ENCODE measurements around the gene TMEM50B.

DNA sequence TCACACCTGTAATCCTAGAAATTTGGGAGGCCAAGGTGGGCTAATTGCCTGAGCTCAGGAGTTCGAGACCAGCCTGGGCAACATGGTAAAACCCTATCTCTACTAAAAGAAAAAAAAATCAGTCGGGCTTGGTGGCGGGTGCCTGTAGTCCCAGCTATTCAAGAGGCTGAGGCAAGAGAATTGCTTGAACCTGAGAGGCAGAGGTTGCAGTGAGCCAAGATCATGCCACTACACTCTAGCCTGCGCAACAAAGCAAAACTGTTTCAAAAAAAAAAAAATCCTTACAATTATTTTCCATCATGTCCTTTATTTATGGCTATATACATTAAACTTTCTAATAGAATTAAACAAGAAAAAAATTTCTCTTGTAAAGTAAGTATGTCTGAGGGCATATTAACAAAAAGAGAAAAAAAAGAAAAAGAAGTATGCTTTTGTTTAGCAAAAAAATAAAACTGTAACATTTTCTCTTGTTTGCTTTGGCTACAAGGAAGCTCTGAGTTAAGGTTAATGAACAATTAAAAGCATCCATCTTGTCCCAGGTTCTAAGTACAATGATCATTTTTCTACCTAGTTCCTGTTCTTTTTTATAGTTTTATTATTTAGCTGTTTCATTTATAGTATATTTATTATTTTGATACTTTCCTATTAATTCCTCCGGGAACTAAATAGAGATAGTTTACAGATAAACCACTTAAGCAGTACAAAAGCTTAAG is 18.1 kb downstream of the TMEM50B start:
- TF ChIP-seq, protein P1, sequence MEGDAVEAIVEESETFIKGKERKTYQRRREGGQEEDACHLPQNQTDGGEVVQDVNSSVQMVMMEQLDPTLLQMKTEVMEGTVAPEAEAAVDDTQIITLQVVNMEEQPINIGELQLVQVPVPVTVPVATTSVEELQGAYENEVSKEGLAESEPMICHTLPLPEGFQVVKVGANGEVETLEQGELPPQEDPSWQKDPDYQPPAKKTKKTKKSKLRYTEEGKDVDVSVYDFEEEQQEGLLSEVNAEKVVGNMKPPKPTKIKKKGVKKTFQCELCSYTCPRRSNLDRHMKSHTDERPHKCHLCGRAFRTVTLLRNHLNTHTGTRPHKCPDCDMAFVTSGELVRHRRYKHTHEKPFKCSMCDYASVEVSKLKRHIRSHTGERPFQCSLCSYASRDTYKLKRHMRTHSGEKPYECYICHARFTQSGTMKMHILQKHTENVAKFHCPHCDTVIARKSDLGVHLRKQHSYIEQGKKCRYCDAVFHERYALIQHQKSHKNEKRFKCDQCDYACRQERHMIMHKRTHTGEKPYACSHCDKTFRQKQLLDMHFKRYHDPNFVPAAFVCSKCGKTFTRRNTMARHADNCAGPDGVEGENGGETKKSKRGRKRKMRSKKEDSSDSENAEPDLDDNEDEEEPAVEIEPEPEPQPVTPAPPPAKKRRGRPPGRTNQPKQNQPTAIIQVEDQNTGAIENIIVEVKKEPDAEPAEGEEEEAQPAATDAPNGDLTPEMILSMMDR (conservative IDR thresholded peaks at IDR 0.05; ENCODE audit: low read depth in 2 of 2), result no peak
- TF ChIP-seq ZNF114 (CRISPR knock-in tag; IDR thresholded peaks at IDR 0.05), result no peak
- no peak for TF ChIP-seq EZH2 (IDR thresholded peaks at IDR 0.05; ENCODE audit: low read depth, unreplicated experiment)
- no peak for TF ChIP-seq POLR2AphosphoS5 (IDR thresholded peaks at IDR 0.05; ENCODE audit: low read depth)
- TF ChIP-seq CREB1 (CRISPR knock-in tag; IDR thresholded peaks at IDR 0.05; ENCODE audit: low read depth), result no peak
- TF ChIP-seq ETS1 (IDR thresholded peaks at IDR 0.05), result no peak
- TF ChIP-seq, protein P2, sequence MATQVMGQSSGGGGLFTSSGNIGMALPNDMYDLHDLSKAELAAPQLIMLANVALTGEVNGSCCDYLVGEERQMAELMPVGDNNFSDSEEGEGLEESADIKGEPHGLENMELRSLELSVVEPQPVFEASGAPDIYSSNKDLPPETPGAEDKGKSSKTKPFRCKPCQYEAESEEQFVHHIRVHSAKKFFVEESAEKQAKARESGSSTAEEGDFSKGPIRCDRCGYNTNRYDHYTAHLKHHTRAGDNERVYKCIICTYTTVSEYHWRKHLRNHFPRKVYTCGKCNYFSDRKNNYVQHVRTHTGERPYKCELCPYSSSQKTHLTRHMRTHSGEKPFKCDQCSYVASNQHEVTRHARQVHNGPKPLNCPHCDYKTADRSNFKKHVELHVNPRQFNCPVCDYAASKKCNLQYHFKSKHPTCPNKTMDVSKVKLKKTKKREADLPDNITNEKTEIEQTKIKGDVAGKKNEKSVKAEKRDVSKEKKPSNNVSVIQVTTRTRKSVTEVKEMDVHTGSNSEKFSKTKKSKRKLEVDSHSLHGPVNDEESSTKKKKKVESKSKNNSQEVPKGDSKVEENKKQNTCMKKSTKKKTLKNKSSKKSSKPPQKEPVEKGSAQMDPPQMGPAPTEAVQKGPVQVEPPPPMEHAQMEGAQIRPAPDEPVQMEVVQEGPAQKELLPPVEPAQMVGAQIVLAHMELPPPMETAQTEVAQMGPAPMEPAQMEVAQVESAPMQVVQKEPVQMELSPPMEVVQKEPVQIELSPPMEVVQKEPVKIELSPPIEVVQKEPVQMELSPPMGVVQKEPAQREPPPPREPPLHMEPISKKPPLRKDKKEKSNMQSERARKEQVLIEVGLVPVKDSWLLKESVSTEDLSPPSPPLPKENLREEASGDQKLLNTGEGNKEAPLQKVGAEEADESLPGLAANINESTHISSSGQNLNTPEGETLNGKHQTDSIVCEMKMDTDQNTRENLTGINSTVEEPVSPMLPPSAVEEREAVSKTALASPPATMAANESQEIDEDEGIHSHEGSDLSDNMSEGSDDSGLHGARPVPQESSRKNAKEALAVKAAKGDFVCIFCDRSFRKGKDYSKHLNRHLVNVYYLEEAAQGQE (IDR thresholded peaks at IDR 0.05; ENCODE audit: unreplicated experiment), result no peak
- TF ChIP-seq EZH2phosphoT487 (IDR thresholded peaks at IDR 0.05; ENCODE audit: unreplicated experiment), result no peak
- no peak for TF ChIP-seq NANOG (IDR thresholded peaks at IDR 0.05; ENCODE audit: borderline replicate concordance)
- no peak for TF ChIP-seq JUNB (IDR thresholded peaks at IDR 0.05; ENCODE audit: unreplicated experiment)
- TF ChIP-seq STAT1 (IDR thresholded peaks at IDR 0.05; ENCODE audit: unreplicated experiment), result no peak
- TF ChIP-seq, protein P3, sequence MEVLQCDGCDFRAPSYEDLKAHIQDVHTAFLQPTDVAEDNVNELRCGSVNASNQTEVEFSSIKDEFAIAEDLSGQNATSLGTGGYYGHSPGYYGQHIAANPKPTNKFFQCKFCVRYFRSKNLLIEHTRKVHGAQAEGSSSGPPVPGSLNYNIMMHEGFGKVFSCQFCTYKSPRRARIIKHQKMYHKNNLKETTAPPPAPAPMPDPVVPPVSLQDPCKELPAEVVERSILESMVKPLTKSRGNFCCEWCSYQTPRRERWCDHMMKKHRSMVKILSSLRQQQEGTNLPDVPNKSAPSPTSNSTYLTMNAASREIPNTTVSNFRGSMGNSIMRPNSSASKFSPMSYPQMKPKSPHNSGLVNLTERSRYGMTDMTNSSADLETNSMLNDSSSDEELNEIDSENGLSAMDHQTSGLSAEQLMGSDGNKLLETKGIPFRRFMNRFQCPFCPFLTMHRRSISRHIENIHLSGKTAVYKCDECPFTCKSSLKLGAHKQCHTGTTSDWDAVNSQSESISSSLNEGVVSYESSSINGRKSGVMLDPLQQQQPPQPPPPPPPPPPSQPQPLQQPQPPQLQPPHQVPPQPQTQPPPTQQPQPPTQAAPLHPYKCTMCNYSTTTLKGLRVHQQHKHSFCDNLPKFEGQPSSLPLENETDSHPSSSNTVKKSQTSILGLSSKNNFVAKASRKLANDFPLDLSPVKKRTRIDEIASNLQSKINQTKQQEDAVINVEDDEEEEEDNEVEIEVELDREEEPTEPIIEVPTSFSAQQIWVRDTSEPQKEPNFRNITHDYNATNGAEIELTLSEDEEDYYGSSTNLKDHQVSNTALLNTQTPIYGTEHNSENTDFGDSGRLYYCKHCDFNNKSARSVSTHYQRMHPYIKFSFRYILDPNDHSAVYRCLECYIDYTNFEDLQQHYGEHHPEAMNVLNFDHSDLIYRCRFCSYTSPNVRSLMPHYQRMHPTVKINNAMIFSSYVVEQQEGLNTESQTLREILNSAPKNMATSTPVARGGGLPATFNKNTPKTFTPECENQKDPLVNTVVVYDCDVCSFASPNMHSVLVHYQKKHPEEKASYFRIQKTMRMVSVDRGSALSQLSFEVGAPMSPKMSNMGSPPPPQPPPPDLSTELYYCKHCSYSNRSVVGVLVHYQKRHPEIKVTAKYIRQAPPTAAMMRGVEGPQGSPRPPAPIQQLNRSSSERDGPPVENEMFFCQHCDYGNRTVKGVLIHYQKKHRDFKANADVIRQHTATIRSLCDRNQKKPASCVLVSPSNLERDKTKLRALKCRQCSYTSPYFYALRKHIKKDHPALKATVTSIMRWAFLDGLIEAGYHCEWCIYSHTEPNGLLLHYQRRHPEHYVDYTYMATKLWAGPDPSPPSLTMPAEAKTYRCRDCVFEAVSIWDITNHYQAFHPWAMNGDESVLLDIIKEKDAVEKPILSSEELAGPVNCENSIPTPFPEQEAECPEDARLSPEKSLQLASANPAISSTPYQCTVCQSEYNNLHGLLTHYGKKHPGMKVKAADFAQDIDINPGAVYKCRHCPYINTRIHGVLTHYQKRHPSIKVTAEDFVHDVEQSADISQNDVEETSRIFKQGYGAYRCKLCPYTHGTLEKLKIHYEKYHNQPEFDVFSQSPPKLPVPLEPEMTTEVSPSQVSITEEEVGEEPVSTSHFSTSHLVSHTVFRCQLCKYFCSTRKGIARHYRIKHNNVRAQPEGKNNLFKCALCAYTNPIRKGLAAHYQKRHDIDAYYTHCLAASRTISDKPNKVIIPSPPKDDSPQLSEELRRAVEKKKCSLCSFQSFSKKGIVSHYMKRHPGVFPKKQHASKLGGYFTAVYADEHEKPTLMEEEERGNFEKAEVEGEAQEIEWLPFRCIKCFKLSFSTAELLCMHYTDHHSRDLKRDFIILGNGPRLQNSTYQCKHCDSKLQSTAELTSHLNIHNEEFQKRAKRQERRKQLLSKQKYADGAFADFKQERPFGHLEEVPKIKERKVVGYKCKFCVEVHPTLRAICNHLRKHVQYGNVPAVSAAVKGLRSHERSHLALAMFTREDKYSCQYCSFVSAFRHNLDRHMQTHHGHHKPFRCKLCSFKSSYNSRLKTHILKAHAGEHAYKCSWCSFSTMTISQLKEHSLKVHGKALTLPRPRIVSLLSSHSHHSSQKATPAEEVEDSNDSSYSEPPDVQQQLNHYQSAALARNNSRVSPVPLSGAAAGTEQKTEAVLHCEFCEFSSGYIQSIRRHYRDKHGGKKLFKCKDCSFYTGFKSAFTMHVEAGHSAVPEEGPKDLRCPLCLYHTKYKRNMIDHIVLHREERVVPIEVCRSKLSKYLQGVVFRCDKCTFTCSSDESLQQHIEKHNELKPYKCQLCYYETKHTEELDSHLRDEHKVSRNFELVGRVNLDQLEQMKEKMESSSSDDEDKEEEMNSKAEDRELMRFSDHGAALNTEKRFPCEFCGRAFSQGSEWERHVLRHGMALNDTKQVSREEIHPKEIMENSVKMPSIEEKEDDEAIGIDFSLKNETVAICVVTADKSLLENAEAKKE (CRISPR knock-in tag; IDR thresholded peaks at IDR 0.05), result no peak

Measured in GM23338 (cell line).